Subcutaneous abdominal adipose tissue (tissue), 5 donors: ENCODE measurements around the gene SPACDR.
A peak's percentile ranks its signal among the peaks of the same experiment; 100 is the strongest.

Source experiments
- H3K27ac ChIP-seq: one replicate; pipeline ENCODE4 v1.7.0; 2013; ENCODE audit warnings: low read depth, mild to moderate bottlenecking, inconsistent platforms, low read length, moderate library complexity
- H3K27me3 ChIP-seq, 5 donors: one replicate each; pipeline ENCODE4 v1.7.0; 2013; ENCODE audit warnings: low read length in 5 of 5, inconsistent platforms in 1 of 5; ENCODE audit not compliant: control insufficient read depth in 5 of 5, insufficient read depth in 4 of 5
- H3K36me3 ChIP-seq, 5 donors: one replicate each; pipeline ENCODE4 v1.7.0; 2013; ENCODE audit warnings: low read length in 5 of 5; ENCODE audit not compliant: control insufficient read depth in 5 of 5, insufficient read depth in 5 of 5
- H3K4me1 ChIP-seq, 5 donors: one replicate each; pipeline ENCODE4 v1.7.0; 2013; ENCODE audit warnings: low read length in 5 of 5, mild to moderate bottlenecking in 3 of 5, moderate library complexity in 1 of 5; ENCODE audit not compliant: control insufficient read depth in 5 of 5, insufficient read depth in 5 of 5
- H3K4me3 ChIP-seq, 5 donors: one replicate each; pipeline ENCODE4 v1.7.0; 2013; ENCODE audit warnings: low read length in 5 of 5, low read depth in 1 of 5
- H3K9ac ChIP-seq, 5 donors: one replicate each; pipeline ENCODE4 v1.7.0; 2013; ENCODE audit warnings: low read length in 5 of 5, mild to moderate bottlenecking in 4 of 5, moderate library complexity in 3 of 5
- H3K9me3 ChIP-seq, 5 donors: one replicate each; pipeline ENCODE4 v1.7.0; 2013; ENCODE audit warnings: low read length in 5 of 5; ENCODE audit not compliant: control insufficient read depth in 5 of 5
- donor health status: healthy.
- donor health status: healthy.
- donor health status: healthy.
- donor health status: healthy.
- donor health status: healthy.

SPACDR gene

DNA sequence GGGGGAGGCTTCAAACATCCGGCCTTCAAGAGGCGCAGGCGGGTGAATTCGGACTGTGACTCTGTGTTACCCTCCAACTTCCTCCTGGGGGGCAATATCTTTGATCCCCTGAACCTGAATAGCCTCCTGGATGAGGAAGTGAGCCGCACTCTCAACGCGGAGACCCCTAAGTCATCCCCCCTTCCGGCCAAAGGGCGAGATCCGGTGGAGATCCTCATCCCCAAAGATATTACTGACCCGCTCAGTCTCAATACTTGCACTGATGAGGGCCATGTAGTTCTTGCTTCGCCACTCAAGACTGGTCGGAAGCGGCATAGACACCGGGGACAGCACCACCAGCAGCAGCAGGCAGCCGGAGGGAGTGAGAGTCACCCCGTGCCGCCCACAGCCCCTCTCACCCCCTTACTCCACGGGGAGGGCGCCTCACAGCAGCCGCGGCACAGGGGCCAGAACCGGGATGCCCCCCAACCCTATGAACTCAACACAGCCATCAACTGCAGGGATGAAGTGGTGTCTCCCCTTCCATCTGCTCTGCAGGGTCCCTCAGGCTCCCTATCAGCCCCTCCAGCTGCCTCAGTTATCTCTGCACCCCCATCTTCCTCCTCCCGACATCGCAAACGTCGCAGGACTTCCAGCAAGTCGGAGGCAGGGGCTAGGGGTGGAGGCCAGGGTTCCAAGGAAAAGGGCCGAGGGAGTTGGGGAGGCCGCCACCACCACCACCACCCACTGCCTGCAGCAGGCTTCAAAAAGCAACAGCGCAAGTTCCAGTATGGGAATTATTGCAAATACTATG, 33.4 kb downstream of the SPACDR start:
- Histone ChIP-seq H3K36me3 (peaks cover 0 to 29% (median 23%) of the 10 kb centered on the region in 5 donors), H3K9ac (peak overlapping the region in 4 of 5 donors; percentile 16 to 89 (median 70)), H3K27ac (peak overlapping the region; percentile 95), H3K9me3 (no peaks in the 10 kb centered on the region), H3K27me3 (no peaks in the 10 kb centered on the region), H3K4me1 (peaks cover 7 to 56% (median 55%) of the 10 kb centered on the region in 5 donors), H3K4me3 (peak overlapping the region; percentile 78 to 90 (median 84))

DNA sequence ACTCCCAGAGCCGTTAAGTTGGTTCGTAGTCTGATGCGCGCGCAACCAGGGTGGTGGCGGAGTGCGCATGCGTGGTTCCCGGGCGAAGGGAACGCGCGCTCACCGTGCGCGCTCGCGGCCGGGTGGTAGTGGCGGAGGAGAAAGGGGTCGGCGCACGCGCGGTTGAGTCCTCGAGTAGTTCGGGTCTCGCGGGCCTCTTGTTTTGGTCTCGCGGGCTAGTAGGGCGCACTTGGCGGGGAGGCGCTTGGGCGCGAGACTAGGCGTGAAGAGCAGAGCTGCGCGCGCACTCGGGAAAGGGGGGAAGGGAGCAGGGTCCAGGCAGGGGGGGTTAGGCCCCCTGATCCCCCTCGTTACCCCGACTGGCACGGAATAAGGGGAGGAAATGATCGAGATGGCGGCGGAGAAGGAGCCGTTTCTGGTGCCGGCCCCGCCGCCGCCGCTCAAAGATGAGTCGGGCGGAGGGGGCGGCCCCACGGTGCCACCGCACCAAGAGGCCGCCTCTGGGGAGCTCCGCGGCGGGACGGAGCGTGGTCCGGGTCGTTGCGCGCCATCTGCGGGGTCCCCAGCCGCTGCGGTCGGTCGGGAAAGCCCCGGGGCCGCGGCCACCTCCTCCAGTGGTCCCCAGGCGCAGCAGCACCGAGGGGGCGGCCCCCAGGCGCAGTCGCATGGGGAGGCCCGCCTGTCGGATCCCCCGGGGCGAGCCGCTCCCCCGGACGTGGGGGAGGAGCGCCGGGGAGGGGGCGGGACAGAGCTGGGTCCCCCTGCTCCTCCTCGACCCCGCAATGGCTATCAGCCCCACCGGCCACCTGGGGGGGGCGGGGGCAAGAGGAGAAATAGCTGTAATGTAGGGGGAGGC, 34.2 kb downstream of the SPACDR start, which contains the start of gene MEPCE:
Gene MEPCE (plus strand): TSS at position 195 of the 856 bp plus-strand sequence. CDS start 188 bp downstream, at position 383.
- H3K27ac ChIP-seq, result peak within 1 kb of the TSS; percentile 95
- H3K36me3 ChIP-seq, result peaks cover 0 to 29% (median 23%) of the 10 kb centered on the region in 5 donors
- H3K4me1 ChIP-seq, result peaks cover 5 to 48% (median 46%) of the 10 kb centered on the region in 5 donors
- peak within 1 kb of the TSS; percentile 77 to 94 (median 87) for H3K9ac ChIP-seq
- no peaks in the 10 kb centered on the region for H3K27me3 ChIP-seq
- peak within 1 kb of the TSS; percentile 83 to 90 (median 84) for H3K4me3 ChIP-seq
- H3K9me3 ChIP-seq, result no peaks in the 10 kb centered on the region

DNA sequence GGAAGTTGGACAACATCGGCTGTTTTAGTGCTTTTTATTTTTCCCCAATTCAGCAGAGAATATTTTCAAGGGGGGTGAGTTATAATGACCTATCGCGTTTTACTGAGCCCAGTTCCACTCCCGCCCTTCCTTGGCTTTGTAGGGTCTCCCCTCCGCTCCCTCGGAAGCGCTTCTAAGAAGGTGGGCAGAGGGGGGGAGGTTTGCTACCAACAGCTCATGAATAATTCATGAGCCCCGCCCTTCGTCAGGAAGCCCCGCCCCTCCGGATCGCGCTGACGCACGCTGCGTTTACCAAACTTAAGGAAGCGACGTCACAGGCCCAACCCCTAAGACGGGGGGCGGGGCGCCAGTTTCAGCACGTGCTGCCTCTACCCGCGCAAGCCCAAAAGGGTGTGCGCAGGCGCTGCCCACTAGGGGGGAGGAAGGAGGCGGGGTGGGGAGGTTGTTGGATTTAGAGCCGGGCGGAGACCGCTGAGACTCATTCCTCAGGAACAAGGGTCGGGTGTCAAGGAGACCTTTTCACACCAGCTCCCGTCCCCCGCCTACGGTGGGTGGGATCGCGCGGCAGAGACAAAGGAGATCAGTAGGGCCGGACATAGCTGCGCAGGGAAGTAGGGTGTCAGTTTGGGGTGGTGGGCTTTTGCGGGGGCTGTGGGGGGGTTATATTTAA, 35.0 kb downstream of the SPACDR start:
- H3K4me1 ChIP-seq, result peaks cover 5 to 44% (median 42%) of the 10 kb centered on the region in 5 donors
- peak overlapping the region; percentile 77 to 94 (median 87) for H3K9ac ChIP-seq
- H3K27ac ChIP-seq, result peak overlapping the region; percentile 95
- H3K27me3 ChIP-seq, result no peaks in the 10 kb centered on the region
- H3K4me3 ChIP-seq, result peak overlapping the region; percentile 83 to 90 (median 84)
- peaks cover 0 to 23% (median 19%) of the 10 kb centered on the region in 5 donors for H3K36me3 ChIP-seq
- no peaks in the 10 kb centered on the region for H3K9me3 ChIP-seq

DNA sequence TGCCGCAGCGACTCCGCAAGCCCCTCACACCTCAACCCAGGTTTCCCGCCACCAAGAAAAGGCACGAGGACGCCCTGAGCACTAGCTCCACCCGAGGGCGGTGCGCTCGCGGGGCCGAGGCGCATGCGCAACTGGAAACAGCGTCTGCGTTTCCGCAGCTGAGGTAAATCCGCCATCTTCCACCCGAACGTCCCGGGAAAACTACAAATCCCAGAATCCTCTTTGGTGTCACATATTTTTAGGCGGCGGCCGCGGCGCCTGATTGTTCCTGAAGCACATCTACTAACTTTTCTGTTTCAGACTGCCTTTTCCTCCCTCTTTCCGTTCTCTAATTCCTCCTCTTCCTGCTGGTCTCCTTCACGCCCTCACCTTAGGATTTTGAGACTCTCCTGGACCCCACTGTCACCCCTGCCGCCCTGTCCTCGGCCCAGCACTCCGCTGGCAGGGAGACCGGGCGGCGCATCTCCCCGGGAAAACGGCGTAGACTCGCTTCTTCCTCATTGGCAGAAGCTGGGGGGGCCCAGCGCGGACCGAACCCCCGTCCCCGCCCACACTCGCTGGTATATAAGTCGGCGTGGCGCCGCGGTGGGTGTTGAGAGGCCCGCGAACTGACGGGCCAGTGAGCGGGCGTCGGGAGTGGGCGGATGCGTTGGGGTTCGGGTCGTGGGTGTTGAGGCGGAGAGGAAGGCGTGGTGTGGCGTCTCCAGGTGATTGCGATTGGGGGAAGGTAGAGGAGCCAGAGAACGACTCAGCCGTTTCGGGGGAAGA, 35.7 kb downstream of the SPACDR start, which contains the start of gene ZCWPW1:
Gene ZCWPW1 (minus strand): TSS at position 505 of the 768 bp plus-strand sequence. CDS start 8,054 bp downstream, outside the sequence.
- Histone ChIP-seq H3K36me3 (peaks cover 0 to 16% (median 12%) of the 10 kb centered on the region in 5 donors), H3K27me3 (no peaks in the 10 kb centered on the region), H3K4me3 (peak within 1 kb of the TSS; percentile 83 to 90 (median 84)), H3K9me3 (no peaks in the 10 kb centered on the region), H3K27ac (peak within 1 kb of the TSS; percentile 95), H3K4me1 (peaks cover 5 to 38% (median 37%) of the 10 kb centered on the region in 5 donors), H3K9ac (peak within 1 kb of the TSS; percentile 77 to 94 (median 87))

DNA sequence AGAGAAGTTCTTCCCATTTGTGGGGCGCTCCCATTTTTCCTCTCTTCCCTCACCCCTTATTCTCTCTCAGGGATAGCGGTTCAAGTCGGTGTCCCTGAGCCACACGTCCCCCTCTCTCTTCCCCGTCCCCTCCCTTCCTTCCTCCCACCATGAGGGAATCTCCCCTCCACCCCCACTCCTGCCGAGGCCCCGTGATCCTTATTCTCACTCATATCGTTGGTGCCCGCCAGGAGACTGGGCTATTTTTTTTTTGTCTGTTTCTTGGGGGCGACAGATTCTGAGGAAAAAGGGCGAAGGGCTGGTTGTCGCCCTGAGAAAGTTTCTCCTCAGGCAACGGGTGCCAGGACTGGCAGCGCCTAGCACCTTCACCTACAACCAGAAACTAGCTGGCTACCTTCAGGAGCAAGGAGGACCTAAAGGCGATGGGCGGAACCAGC, 36.3 kb downstream of the SPACDR start:
- peak overlapping the region; percentile 55 to 90 (median 84) for H3K4me3 ChIP-seq

GRCh38 chr7:100426516-100426915, 37.5 kb downstream of the SPACDR start:
- H3K4me3 ChIP-seq, result no peak overlapping the region
- no peaks in the 10 kb centered on the region for H3K27me3 ChIP-seq
- no peak overlapping the region for H3K9ac ChIP-seq
- no peak overlapping the region for H3K27ac ChIP-seq
- H3K36me3 ChIP-seq, result peaks cover 0 to 11% (median 4%) of the 10 kb centered on the region in 5 donors
- H3K9me3 ChIP-seq, result no peaks in the 10 kb centered on the region
- H3K4me1 ChIP-seq, result peaks cover 2 to 20% (median 19%) of the 10 kb centered on the region in 5 donors

More for the DNA sequence above, 36.3 kb downstream of the SPACDR start:
- Histone ChIP-seq H3K27me3 (no peaks in the 10 kb centered on the region), H3K36me3 (peaks cover under 1 to 10% (median 6%) of the 10 kb centered on the region in 5 donors), H3K4me1 (peaks cover 5 to 32% (median 31%) of the 10 kb centered on the region in 5 donors), H3K9me3 (no peaks in the 10 kb centered on the region), H3K9ac (peak overlapping the region in 2 of 5 donors; percentile 89 to 94), H3K27ac (peak overlapping the region; percentile 95)

DNA sequence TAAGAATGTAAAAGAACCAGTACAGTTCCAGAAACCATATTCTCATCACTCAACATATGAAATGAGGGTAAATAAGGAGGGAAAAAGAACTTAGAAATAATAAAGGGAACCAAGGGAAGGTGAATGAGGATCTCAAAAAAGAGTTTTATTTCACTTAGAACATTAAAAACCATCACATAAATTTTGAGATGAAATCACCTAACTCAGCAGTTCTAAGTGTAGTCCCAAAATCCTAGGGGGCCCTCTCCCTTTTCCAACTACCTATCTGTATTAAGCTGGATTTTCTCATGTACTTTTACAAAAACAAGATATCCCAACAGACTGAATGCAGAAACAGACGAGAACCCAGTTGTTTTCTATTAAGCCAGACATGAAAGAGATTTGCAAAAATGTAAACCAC, 38.7 kb downstream of the SPACDR start:
- H3K4me1 ChIP-seq, result peaks cover 2 to 8% (median 7%) of the 10 kb centered on the region in 5 donors
- no peaks in the 10 kb centered on the region for H3K27me3 ChIP-seq
- no peak overlapping the region for H3K27ac ChIP-seq
- peaks cover 0 to 6% (median 0%) of the 10 kb centered on the region in 5 donors for H3K36me3 ChIP-seq
- H3K4me3 ChIP-seq, result no peak overlapping the region
- H3K9ac ChIP-seq, result no peak overlapping the region
- H3K9me3 ChIP-seq, result no peaks in the 10 kb centered on the region

DNA sequence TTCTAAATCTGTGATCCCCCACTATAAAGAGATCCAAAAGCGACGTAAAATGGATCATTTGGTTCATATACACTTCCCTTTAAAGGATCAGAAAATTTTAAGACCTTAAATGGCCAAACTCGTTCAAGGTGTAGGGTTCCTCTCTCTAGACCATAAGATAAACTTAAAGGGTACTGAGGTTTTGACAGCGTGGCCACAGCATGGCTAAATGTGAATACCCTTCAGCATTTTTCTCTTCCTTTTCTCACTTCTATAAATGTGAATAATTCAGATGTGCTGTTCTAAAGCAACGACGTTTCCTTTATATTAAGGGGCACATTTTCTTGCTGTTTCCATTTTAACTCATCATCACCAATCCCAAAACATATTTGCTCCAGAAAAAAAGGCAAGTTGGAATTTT, 40.7 kb downstream of the SPACDR start:
- H3K4me1 ChIP-seq, result peaks cover 2 to 20% (median 9%) of the 10 kb centered on the region in 5 donors
- no peak overlapping the region for H3K4me3 ChIP-seq
- H3K9ac ChIP-seq, result no peak overlapping the region
- H3K9me3 ChIP-seq, result no peaks in the 10 kb centered on the region
- H3K27me3 ChIP-seq, result no peaks in the 10 kb centered on the region
- H3K36me3 ChIP-seq, result peaks cover 0 to 6% (median 0%) of the 10 kb centered on the region in 5 donors
- no peak overlapping the region for H3K27ac ChIP-seq
